Hippocampal formation (tissue), 2 donors: ENCODE results near the gene EXO1.
"Not testable (repeated sequence)": the region's sequence is repeated elsewhere in the genome, so short reads cannot be mapped to it uniquely, and the experiment has no call there.

Source experiments
- DNase-seq, 2 donors: peaks; one replicate each; lab custom pipeline; 2025; lab: John Stamatoyannopoulos, UW

EXO1 gene

GRCh38 chr1:241847796-241848685 lies at the start of gene EXO1:
Gene EXO1, plus strand, starts transcription at chr1:241848204. Its CDS starts 2,222 bp downstream, at chr1:241850426.
- peak; percentile 89 to 92 for DNase-seq

DNA sequence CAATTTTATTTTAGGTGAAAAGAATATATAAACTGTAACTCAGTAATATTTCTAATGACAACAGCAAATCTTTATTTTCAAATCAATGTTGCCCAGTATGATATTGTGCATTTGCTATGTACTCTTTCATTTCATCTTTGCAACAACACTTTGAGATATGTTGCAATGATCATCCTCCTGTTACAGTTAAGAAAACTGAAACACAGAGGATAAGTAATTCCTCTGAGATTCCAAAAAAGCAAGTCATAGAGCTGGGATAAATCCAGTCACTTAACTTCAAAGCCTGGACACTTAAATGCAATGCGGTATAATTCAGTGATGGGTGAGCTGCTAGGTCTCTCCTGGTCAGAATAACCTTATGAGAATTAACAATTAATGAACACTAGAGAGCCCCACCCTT lies 48.6 kb upstream of the EXO1 start:
- no peak for DNase-seq

- no peak for DNase-seq
These were observed 47.4 kb upstream of the EXO1 start for GRCh38 chr1:241800640-241801039.

GRCh38 chr1:241802863-241803262 lies 45.1 kb upstream of the EXO1 start:
- no peak for DNase-seq

GRCh38 chr1:241804706-241805105 lies 43.3 kb upstream of the EXO1 start:
- DNase-seq: not testable (repeated sequence)

DNA sequence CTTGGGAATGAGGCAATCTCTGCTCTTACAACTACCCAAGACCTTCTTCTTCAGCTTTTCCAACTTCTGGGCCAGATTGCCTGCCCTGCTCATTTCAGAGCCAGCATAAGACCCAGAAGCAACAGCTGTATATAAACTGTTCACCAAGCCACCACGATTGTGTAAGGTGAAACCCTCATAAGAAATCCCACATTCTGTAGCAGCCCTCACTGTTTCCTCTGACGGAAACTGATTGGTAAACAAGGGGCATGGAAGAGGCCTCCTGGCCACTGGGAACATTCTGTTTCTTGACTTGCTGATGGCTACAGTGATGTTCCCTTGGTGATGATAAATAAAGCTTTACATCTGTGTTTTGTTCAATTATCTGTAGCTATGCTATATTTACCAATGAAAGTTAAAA lies 39.7 kb upstream of the EXO1 start:
- no peak for DNase-seq

DNA sequence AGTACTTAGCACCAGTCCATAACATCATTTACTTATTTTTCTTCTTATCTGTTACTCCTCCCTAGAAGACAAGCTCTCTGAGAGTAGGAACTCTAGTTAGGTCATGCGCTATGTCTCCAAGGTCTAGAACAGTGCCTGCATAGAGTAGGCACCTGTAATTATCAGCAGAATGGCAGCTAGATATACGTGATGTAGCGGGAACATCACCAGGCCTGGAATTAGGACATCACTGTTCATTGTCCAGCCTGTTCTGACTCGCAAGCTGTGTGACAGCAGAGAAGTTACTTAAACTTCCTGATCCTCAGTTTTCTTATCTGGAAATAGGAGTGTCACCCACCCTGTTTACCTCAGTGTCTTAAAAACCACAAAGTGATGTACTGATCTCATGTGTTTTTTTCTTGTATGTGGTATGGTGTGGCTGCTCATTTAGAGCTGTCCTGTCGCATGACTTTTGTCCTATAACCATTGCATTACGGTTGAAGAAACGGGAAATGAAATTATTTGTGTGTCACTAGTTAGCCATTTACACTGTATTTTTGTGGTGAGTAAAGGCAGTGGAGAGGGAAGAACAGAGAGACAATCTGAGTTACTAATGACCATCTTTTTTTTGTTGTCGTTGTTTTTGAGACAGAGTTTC lies 37.1 kb upstream of the EXO1 start:
- no peak for DNase-seq

DNA sequence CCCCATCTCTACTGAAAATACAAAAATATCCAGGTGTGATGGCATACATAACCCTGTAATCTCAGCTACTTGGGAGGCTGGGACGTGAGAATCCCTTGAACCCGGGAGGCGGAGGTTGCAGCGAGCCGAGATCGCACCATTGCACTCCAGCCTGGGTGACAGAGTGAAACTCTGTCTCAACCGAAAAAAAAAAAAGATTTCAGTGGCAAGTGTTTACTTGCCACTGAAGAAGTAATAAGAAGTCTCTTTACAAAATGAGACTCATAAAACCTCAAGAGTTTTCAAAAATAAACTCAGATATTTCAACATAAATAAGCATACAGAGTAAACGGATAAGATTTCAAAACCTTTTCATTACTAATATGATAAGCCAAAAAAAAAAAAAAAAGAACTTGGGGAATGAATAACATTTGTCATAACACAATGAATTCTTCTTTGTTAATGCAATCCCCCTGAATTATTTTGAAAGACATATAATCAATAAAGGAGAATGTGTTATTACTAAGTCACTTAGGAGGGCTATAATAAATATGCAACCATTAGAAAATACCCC lies 34.2 kb upstream of the EXO1 start:
- no peak for DNase-seq

GRCh38 chr1:241816008-241816407 lies 32.0 kb upstream of the EXO1 start:
- no peak for DNase-seq

GRCh38 chr1:241817331-241817792 lies 30.6 kb upstream of the EXO1 start:
- no peak for DNase-seq

DNA sequence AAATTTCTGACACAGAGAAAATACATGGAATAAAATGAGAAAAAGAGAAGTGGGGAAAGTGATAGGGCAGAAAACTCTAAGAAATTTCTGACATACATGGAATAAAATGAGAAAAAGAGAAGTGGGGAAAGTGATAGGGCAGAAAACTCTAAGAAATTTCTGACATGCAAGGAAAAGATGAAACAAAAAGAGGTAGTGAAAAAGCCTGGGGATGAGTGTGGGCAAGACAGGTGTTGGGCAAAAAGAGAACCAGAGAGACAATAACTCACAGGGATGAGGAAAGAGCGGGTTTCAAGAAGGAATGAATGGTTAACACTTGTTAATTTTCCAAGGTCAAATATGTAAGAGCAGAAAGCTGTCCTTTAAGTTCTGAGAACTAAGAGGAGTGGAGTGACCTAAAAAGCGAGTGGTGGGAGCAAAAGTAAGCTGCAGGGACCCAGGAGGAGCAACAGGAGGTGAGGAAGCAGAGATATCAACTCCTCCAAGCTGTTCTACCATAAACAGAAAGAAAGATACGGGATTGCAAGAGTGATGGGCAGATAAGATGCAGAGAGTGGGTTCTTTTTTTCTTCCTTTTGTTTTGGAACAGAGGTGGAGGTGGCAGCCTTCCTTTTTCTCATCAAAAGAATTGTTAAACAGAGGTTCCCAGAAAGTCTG lies 29.9 kb upstream of the EXO1 start:
- no peak for DNase-seq

GRCh38 chr1:241819340-241819866 lies 28.6 kb upstream of the EXO1 start:
- DNase-seq: no peak

GRCh38 chr1:241821363-241821762 lies 26.6 kb upstream of the EXO1 start:
- DNase-seq: no peak

DNA sequence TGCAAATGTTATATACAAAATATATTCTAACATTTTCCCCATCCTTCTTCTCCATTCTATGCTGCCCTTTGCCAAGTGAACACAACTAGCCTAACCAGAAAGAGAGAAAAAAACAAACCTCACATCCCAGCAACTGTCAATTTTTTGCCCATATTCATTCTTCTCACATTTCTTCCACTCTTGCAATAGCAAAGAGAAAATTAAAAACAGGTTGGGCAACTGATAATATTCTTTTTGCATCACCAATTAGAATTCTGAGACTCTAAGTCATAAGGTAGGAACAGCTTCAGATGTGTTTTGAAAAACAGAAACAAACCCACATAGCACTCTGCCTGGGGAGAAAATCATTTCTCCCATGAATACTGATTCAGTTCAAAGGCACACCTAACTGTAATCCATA lies 25.2 kb upstream of the EXO1 start:
- DNase-seq: no peak

- no peak for DNase-seq
These were observed 24.1 kb upstream of the EXO1 start for GRCh38 chr1:241823925-241824324.

- DNase-seq: no peak
These were observed 22.4 kb upstream of the EXO1 start for GRCh38 chr1:241825581-241825980.

DNA sequence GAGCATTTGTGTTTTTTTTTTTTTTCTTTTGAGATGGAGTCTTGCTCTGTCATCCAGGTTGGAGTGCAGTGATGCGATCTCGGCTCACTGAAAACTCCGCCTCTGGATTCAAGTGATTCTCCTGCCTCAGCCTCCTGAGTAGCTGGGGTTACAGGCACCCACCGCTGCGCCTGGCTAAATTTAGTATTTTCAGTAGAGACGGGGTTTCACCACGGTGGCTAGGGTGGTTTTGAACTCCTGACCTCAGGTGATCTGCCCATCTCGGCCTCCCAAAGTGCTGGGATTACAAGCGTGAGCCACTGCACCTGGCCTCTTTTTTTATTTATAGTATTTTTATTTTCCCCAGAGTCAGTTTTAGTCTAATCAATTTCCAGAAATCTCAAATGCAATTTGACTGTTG lies 21.4 kb upstream of the EXO1 start:
- not testable (repeated sequence) for DNase-seq

DNA sequence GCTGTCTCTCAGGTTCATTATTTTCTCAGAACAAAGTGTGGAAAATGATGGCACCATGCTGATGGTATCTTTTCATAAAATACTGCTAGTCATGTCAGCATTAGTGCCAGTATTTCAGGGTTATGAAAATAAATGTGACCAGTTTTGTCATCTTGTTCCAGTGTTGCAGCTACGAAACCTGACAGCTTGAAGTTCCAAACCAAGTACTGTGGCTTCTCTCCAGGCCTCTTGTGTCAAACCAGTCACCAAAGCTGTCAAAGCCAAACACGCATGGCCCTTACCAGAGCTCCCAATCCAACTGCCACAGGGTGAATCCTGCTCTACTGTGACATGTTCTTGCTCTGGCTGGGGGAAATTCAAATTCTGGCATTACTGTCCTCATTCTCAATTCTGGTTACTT lies 20.7 kb upstream of the EXO1 start:
- DNase-seq: no peak

DNA sequence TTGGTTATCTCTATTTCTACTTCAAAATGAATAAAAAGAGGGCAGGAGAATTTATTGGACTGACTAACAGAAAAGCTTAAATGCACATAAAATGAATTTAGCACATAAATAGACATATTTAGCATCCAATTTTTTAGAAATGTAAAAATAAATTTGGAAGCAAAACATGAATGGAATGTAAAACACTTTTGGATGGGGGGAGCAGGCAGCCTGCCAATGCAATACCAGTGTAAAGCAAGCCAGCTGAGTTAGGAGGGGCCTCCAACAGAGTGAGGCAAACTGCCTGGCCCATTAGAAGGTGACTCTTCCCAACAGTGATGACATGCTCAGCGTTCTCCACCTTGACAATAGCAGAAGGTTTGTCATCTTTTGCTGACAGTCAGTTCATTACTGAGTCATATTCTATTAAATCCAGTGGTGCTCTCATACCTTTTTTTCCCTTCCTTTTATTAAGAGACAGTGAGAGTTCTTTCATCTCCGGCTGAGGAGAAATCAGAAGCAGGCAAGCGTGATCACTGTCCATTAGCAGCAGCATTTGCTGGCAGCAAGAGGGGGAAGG lies 19.5 kb upstream of the EXO1 start:
- DNase-seq: no peak

- DNase-seq: no peak
These were observed 18.5 kb upstream of the EXO1 start for GRCh38 chr1:241829468-241829867.

DNA sequence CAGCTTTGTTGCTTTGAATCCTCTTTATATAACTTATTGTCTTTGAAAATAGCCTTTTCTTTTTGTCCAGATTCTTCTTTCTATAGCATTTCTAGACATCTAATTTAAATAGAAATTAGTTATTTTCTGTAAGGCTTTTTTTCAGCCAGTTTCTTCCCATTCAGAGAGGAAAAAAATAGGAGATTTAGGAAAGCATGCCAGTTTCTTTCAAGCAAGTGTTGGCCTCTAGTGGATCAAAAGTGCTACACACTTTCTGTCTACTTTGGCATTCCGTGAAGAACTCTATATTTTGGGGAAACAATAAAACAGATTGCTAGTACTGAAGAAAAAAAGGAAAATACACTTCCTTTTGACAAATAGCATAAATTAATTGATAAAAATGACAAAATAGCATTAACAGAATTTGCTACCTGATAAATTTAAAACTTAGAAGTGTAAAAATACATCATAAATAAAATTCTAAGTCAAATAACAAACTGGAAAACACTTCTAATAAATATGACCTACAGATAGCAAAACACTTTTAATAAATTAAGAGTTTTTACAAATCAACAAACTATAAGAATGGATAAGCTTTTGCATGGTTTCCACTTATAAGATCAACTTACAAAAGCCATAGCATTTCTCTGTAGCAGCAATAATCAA lies 13.1 kb upstream of the EXO1 start:
- DNase-seq: peak in 1 of 2 donors; percentile 78
